Activated T-helper 9 cell treated with anti-CD3 and anti-CD28 coated beads, Interleukin-2, amount 50 U/mL, for 16 hours (primary cell): Measurements from ENCODE around the gene MRO.
"Not testable (repeated sequence)": the region's sequence is repeated elsewhere in the genome, so short reads cannot be mapped to it uniquely, and the experiment has no call there.

Source experiments
- DNase-seq: peaks from one replicate; pipeline ENCODE4 v3.0.0-alpha.2; 2020; ENCODE audit warnings: low read depth

The MRO gene

DNA sequence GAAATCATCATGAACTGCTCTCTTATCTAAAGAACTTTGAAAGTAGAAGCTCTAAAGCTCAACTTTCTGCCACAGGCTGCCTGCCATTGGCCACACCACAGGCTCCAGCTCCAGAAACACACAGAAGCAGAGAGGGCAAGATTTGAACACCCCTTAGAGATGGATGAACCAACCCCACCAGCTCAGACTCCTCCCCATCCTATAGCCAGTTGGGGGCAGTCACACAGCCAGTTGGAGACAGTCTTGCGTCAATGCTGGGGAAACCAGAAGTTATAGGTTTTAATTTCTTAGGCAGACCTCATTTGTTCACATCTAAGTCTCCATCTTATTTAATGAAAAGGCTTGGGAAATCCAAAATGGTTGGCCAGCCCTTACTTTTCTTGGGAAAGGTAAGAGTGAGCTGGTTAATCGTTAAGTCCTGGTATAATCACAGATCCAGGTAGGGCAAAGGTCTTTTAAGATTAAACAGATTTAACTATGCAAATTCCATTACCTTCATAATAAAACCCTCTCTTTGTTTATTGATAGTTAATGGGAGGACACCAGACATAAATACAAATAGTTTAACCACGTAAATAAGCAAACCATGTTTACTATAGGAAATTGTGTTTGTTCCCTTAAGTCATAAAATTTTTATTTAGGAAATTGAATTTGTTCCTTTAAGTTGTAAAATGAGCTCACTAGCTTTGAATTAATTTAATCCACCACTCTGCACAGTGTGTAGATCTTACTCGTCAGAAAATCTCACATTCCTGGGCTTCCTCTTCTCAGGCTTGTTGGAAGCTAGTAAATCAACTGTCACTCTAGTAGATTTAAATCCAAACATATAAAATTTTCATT is 28.0 kb downstream of the MRO start:
- DNase-seq = no peak

- no peak for DNase-seq
Measured at GRCh38 chr18:50790948-50791347, 28.9 kb downstream of the MRO start.

GRCh38 chr18:50790241-50790640 is 29.6 kb downstream of the MRO start:
- DNase-seq = no peak

GRCh38 chr18:50788284-50788683 is 31.5 kb downstream of the MRO start:
- DNase-seq = no peak

DNA sequence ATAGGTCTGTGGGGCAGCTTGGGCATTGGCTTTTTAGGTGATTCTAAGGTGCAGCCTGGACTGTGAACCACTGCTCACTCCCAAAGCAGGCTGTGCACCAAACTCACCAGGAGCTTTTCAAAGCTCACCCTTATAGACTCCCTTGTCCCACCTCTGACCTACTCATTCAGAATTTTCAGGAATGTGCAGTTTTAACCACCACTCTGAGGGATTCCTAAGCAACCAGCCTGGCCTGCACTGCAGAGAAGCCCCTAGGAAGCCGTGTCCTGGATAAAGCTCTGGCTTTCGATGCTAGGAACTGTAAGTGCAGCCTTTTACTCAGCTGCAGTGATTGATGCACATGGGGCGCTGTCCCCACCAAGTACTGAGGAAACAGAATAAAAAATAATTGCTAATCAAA is 33.0 kb downstream of the MRO start:
- no peak for DNase-seq

DNA sequence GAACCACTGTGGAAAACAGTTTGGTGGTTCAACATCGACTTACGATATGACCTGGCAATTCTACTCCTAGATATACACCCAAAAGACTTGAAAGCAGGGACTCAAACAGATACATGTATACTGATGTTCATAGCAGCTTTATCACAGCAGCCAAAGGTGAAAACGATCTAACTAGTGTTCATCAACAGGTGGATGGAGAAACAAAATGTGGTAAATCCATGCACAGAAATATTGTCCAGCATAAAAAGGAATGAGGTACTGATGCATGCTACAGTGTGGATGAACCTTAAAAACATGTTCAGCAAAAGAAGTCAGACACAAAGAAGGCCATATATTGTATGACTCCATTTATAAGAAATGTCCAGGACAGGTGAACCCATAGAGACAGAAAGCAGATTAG is 36.3 kb downstream of the MRO start:
- no peak for DNase-seq

DNA sequence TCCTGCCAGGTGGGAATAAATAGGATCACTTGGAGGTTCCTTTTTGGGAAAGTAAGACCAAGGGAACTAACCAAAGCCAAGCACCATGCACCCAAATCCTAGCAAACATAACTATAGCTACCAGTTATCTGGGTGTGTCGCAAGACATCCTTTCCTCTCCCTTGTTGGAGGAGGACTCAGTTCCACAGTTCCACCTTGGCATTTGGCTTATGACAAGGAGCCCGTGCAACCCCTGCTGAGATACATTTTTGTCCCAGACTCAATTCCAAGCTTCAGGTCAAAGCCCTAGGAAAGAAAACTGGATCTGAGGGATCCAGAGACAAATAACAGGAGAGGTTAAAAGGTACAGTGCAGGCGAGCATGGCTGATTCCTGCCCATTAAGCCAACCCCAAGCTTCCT is 40.8 kb downstream of the MRO start:
- not testable (repeated sequence) for DNase-seq

GRCh38 chr18:50776383-50776782 is 43.4 kb downstream of the MRO start:
- no peak for DNase-seq

- DNase-seq = no peak
Measured at GRCh38 chr18:50775726-50776125, 44.1 kb downstream of the MRO start.

DNA sequence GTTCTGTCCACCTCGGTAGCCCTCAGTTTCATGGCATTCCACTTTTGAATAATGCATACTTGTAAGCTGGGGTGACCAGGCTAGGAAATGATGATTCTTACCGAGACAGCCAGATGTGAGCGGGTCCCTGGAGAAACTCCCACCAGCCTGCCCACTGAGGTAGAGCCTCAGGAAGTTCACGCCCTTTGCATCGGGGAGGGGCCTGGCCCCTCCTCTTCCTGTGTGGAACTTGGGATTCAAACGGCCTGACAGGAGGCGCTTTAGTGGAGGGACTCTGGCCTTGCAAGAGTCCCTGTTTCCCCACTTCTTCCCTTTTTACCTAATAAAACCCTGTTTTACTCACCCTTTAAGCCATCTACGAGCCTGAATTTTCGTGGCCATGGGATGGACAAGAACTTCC is 44.6 kb downstream of the MRO start:
- no peak for DNase-seq

- no peak for DNase-seq
Measured at GRCh38 chr18:50769463-50769862, 50.4 kb downstream of the MRO start.

DNA sequence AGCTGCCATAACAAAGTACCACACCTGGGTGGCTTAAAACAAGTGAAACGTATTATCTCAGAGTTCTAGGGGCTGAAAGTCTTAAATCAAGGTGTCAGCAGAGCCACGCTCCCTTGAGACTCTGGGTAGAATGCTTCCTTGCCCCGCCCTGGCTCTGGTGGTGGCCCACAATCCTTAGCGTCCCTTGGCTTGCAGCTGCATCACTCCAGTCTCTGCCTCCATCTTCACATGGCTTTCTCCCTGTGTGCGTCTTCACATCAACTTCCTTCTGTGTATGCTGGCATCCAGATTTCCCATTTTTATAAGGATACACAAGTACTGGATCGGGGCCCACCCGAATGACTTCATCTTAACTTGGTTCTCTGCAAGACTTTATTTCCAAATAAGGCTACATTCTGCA is 62.5 kb downstream of the MRO start:
- no peak for DNase-seq

GRCh38 chr18:50754297-50754696 is 65.5 kb downstream of the MRO start:
- no peak for DNase-seq

- DNase-seq = no peak
Measured at GRCh38 chr18:50753311-50753710, 66.5 kb downstream of the MRO start.

DNA sequence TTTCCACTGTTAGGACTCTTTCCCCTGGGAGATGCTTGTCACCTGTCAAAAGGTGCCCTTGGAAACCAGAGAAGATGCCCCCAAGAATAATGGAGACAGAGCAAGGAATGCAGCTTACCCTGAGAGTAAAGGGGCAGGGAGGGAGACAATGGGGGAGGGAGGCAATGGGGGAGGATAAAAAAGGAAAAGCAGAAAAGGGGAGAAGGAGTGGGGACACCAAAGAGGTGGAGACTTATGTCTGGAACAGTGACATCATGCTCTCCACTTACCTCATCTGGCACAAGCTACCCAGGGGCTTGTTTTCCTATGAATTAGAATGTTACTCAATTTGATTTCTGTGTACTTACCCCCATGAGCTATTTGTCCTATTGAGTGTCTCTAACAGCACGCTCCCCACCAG is 67.9 kb downstream of the MRO start:
- DNase-seq = no peak

- no peak for DNase-seq
Measured at GRCh38 chr18:50751490-50751889, 68.3 kb downstream of the MRO start.

DNA sequence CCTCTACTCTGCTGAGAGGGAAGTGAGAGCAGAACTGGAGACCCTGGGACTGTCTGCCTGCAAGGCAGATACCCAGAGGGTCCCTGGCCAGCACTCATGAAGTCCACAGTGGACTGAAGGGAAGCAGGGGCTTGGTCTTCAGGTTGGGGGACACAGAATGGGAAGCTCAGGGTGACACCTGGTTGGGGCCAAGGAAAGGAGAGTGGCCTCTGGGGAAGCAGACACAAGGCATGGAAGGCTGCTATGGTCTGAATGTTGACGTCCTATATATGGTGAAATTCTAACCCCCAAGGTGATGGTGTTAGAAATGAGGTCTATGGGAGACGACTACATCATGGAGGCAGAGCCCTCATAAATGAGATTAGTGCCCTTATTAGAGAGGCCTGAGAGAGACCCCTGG is 69.3 kb downstream of the MRO start:
- DNase-seq = no peak

GRCh38 chr18:50749945-50750344 is 69.9 kb downstream of the MRO start:
- no peak for DNase-seq

DNA sequence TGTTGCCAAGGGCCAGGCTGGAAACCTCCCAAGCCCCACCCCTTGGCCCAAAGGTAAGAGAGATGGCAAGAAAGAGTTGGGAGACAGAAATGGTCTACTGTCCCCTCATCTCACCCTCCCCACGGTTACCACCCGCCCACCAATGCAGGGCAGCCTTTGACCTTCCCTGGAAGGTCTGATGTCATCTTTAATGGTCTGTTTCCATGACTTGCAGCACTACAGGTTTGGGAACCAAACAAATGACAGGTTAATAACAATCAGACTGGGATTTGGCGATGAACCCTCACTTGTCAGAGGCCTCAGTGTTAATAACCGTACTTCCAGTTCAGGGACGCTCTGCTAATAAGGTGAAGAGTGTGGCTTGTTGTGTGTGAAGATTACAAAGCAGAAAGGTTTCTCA is 70.4 kb downstream of the MRO start:
- DNase-seq = no peak

- no peak for DNase-seq
Measured at GRCh38 chr18:50748243-50749229, 71.3 kb downstream of the MRO start.

DNA sequence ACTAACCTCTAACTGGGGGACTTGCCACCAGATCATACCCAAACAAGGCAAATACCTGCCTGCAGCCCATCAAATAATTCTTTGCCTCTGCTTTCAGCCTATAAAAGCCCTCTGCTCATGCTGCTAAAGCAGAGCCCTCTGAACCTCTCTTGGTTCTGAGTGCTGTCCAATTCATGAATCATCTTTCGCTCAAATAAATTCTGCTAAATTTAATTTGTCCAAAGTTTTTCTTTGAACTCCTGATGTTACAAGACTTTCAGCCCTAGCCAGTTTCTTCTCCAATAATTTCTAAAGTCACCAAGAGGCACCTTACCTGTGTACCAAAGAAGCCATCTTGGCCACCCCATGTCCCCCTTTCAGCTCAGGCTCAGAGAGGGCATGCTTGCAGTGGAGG is 72.0 kb downstream of the MRO start:
- DNase-seq = no peak

DNA sequence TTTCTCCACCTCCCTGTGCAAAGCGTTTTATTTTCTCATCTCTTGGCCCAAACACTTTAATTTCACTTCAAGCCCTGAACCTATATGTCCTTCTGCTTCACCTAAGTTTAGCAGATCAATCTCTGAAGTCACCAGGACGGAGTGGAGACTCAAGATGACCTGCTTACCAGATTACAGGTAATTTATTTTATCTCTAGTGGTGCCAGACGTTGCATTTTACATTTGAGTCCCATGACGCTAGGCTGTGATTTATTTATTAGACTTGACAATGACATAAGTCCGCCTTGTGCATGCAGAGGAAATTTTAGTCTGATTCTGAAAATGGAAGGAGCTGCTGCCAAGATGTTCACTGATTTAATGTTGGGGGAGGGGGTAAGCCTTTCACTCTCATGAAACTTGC is 73.9 kb downstream of the MRO start:
- DNase-seq = no peak
